GM18868 (cell line): ENCODE data around the gene UCP2.
"Not testable (repeated sequence)": the region's sequence is repeated elsewhere in the genome, so short reads cannot be mapped to it uniquely, and the experiment has no call there.

Experiments
- ATAC-seq: cut with Tn5 transposase; IDR thresholded peaks from one replicate; pipeline ENCODE4 v1.9.1; 2021; ENCODE audit warnings: mild to moderate bottlenecking, moderate library complexity; ENCODE audit not compliant: unreplicated experiment

UCP2 gene

DNA sequence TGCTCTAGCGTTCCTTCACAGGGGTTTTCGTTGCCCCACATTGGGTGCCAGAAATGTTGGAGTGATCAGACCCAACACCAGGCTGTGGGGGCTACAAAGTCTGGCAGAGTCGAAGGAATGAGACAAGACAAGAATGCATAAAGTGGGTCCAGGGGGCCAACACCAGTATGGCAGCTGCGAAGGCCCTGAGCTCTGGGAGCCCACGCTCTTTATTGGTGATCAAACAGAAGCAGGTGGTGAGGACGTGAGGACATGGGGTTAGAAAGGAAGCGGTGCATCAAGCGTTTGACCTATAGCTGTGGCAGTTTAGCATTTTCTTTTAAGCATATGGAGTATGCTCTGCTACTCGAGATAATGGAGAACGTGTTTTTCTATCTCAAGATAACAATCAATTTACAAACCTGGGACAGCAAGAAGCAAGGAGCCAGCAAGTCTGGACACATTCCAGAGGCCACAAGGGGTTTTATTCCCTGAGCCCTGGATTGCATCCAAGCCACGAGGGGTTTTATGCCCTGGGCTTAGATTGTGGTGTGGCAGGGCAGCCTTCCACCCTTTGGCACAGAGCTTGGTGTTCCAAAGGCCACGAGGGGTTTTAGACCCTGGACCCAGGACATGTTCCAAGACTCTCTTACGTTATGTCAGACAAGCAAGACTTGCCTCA lies 35.7 kb downstream of the UCP2 start:
- no peak for ATAC-seq

DNA sequence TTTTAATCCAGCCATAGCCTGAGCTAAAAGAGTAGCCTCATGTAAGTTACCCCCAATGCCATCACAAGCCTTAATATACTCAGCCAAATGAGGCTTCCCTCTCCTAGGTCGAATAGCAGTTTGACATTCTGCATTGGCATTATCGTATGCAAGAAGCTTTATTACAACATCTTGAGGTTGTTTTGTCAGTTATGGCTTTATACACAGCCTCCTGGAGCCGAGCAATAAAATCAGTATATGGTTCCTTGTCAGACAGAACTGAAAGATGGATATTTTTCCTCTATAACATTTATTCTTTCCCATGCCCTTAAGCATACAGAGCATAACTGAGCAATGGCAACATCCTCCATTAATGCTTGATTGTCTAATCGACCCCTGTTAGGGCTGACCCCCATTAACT lies 37.2 kb downstream of the UCP2 start:
- ATAC-seq: no peak

DNA sequence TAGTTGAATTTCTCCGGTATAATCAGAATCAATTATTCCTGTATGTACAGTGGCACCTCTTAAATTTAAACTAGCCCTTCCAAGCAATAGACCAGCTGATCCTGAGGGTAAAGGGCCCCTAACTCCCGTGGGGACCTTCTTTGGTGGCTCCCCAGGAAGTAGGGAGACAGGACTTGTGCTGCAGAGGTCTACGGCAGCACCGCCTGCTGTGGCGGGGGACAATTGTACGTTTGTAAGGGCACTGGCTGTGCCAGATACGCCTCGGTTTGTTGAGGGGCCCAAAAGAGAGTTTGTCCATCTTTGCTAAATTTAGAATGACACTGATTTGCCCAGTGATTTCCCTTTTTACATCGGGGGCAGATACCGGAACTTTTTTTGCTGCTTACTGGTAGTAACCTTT lies 37.7 kb downstream of the UCP2 start:
- ATAC-seq: no peak

DNA sequence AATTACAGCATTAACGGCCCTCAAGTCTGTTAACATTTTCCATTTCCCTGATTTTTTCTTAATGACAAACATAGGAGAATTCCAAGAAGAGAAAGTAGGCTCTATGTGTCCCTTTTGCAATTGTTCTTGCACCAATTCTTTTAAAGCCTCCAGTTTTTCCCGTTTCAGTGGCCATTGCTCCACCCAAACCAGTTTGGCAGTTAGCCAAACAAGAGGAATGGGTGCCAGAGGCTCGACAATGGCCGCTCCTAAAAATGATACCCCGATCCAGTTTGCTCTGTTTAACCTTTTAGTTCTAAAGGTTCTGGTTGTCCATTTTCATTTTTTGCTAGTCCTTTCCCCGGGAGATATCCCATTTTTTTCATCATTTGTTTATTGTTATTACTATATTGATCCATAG lies 38.6 kb downstream of the UCP2 start:
- ATAC-seq: no peak

DNA sequence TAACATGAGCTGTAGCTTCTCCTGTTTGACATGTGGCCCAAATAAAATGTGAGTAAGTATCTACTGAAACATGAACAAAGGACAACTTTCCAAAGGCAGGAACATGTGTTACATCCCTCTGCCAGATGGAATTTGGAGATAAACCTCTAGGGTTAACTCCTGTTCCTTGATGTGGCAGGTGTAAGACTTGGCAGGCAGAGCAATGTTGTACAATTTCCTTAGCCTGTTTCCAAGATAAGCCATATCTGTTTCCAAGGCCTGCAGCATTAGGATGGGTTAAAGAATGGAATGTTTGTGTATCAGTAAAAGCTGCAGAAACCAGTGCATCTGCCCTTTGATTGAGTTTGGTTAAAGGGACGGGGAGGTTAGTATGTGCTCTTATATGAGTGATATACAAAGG lies 40.6 kb downstream of the UCP2 start:
- ATAC-seq: no peak

DNA sequence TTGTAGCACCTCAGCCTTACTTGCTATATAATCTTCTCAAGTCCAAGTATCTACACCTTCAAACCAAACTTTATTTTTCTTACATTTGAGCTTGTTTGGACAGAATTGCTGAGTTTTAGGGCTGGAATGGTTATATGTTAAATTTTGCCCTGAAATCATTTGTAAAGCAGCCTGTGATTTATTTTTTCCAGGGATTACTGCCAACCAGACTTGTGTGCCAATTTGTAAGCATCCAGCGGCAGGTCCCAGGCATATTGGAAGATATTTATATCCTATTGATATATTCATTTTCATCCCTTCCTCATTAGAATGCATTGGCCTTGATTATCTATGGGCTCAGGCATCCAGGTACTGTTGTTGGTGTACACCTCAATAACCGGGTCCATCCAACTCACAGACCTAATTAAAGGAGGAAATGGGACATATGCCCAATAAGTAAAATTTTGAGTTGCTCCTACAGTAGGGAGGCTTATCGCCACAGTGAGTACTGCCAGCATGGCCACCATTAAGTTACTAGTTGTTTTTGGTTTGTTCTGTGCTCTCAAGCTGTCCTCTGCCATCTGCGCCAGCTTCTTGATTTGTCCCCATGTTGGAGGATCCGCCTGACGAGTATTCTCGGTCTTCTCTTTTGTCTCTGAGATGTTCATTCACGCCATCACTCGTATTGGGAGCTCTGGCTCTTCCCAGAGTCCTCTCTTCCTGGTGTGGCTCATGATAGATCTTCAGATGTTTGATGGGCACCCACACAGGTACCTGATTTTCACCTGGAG lies 41.7 kb downstream of the UCP2 start:
- ATAC-seq: no peak

DNA sequence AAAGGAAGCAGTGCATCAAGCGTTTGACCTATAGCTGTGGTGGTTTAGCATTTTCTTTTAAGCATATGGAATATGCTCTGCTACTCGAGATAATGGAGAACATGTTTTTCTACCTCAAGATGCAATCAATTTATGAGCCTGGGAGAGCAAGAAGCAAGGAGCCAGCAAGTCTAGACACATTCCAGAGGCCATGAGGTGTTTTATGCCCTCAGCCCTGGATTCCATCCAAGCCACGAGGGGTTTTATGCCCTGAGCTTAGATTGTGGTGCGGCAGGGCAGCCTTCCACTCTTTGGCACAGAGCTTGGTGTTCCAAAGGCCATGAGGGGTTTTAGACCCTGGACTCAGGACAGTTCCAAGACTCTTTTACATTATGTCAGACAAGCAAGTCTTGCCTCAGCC lies 43.5 kb downstream of the UCP2 start:
- ATAC-seq: no peak

DNA sequence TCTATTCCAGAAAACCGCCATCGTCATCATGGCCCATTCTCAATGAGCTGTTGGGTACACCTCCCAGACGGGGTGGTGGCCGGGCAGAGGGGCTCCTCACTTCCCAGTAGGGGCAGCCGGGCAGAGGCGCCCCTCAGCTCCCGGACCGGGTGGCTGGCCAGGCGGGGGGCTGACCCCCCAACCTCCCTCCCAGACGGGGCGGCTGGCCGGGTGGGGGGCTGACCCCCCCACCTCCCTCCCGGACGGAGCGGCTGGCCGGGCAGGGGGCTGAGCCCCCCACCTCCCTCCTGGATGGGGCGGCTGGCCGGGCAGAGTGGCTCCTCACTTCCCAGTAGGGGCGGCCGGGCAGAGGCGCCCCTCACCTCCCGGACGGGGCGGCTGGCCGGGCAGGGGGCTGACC lies 46.6 kb downstream of the UCP2 start:
- not testable (repeated sequence) for ATAC-seq

DNA sequence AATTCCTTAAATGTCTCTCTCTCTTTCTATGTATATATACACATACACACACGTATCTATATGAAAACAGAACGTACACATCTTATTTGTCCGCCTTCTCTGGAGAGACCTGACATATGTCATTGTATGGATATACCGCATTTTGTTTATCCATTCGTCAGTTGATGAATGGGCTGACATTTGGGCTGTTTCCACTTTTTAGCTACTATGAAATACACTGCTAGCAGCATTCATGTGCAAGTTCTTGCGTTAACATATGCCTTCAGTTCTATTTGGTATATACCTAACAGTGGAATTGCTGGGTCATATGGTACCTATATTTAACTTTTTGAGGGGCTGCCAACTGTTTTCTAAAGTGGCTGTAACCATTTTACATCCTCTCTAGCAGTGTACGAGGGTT lies 49.9 kb downstream of the UCP2 start:
- no peak for ATAC-seq

DNA sequence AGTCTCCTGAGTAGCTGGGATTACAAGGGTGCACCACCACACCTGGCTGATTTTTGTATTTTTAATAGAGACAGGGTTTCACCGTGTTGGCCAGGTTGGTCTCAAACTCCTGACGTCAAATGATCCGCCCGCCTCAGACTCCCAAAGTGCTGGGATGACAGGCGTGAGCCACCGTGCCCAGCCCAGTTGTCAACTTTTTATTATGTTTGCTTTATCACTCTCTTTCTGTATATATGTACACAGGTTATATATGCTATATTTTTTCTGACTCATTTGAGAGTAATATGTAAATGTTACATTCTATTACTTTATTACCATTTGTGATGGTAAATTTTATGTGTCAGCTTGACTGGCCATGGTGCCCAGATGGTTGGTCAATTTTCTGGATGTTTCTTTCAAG lies 50.7 kb downstream of the UCP2 start:
- no peak for ATAC-seq

DNA sequence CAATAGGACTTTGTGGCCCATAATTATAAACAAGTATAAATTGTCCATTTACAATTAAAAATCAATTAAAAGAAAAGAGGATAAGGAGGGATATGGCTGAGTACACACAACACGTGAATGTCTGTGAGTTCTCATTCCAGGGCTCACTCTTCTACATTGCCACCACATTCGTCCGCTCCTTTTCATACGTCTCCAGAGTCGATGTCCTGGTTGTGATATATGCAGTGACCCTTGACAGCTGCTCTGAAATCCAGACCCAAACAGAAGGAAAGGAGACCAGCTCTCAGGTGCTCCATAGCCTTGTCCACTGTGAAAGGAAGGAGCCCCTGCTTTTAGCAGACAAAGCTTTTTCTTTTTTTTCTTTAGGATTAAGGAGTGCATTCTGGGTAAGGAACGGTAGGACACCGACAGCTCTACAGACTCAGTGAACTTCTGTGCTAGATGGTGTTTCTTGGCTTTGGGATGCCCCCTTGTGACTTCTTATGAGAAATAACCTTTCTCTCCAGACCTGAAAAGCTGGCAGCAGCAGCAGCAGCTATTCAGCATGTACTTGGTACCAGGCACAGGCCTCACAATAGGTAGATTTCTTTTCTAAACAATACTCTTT lies 51.5 kb downstream of the UCP2 start:
- ATAC-seq: no peak

DNA sequence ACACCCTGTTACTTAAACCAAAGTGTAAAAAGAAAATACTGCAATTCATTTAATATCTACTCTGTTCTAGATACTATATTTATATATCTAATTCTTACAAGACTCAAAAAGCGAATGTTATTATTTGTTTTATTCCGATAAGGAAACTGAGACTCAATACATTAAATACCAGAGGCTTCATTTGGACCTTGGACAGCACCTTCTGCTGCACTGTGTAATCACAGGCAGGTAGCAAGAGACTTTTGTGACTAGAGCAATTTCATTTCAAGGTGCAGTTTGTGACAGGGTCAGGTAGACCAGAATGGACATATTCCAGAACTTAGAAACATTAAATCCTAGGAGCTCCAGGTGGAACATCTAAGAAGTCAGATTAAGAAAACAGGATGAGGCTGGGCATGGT lies 53.3 kb downstream of the UCP2 start:
- no peak for ATAC-seq
